ENCODE results near the gene FMNL2.

FMNL2 gene

GRCh38 chr2:152584301-152584700 lies 249.3 kb downstream of the FMNL2 start:
- DNase-seq (ENCODE audit: low read depth), result no peak

- DNase-seq (ENCODE audit: low read depth), result no peak
Measured at GRCh38 chr2:152585830-152586484, 251.0 kb downstream of the FMNL2 start.

GRCh38 chr2:152587187-152587947 lies 252.4 kb downstream of the FMNL2 start:
- no peak for DNase-seq (ENCODE audit: low read depth)

GRCh38 chr2:152588998-152589397 lies 254.0 kb downstream of the FMNL2 start:
- no peak for DNase-seq (ENCODE audit: low read depth)

- DNase-seq (ENCODE audit: low read depth), result no peak
Measured at GRCh38 chr2:152594022-152594766, 259.2 kb downstream of the FMNL2 start.

GRCh38 chr2:152594792-152595191 lies 259.8 kb downstream of the FMNL2 start:
- no peak for DNase-seq (ENCODE audit: low read depth)

- DNase-seq (ENCODE audit: low read depth), result no peak
Measured at GRCh38 chr2:152598975-152599759, 264.2 kb downstream of the FMNL2 start.

- DNase-seq (ENCODE audit: low read depth), result no peak
Measured at GRCh38 chr2:152600051-152600657, 265.2 kb downstream of the FMNL2 start.

- DNase-seq (ENCODE audit: low read depth), result no peak
Measured at GRCh38 chr2:152600697-152601096, 265.7 kb downstream of the FMNL2 start.

- no peak for DNase-seq (ENCODE audit: low read depth)
Measured at GRCh38 chr2:152602750-152603149, 267.8 kb downstream of the FMNL2 start.

- DNase-seq (ENCODE audit: low read depth), result no peak
Measured at GRCh38 chr2:152603166-152603565, 268.2 kb downstream of the FMNL2 start.

GRCh38 chr2:152606081-152606480 lies 271.1 kb downstream of the FMNL2 start:
- no peak for DNase-seq (ENCODE audit: low read depth)

- DNase-seq (ENCODE audit: low read depth), result no peak
Measured at GRCh38 chr2:152606941-152607340, 272.0 kb downstream of the FMNL2 start.

- no peak for DNase-seq (ENCODE audit: low read depth)
Measured at GRCh38 chr2:152607793-152608300, 272.9 kb downstream of the FMNL2 start.

- DNase-seq (ENCODE audit: low read depth), result no peak
Measured at GRCh38 chr2:152609154-152609553, 274.2 kb downstream of the FMNL2 start.

GRCh38 chr2:152609699-152610098 lies 274.7 kb downstream of the FMNL2 start:
- no peak for DNase-seq (ENCODE audit: low read depth)

- no peak for DNase-seq (ENCODE audit: low read depth)
Measured at GRCh38 chr2:152611458-152612231, 276.7 kb downstream of the FMNL2 start.

GRCh38 chr2:152613235-152613634 lies 278.3 kb downstream of the FMNL2 start:
- no peak for DNase-seq (ENCODE audit: low read depth)

- no peak for DNase-seq (ENCODE audit: low read depth)
Measured at GRCh38 chr2:152615177-152615576, 280.2 kb downstream of the FMNL2 start.

GRCh38 chr2:152617456-152618192 lies 282.6 kb downstream of the FMNL2 start:
- DNase-seq (ENCODE audit: low read depth), result no peak
